GM18867 (cell line): ENCODE measurements around the gene KLK10.
"Not testable (repeated sequence)": the region's sequence is repeated elsewhere in the genome, so short reads cannot be mapped to it uniquely, and the experiment has no call there.

Source experiments
- ATAC-seq: cut with Tn5 transposase; IDR thresholded peaks from one replicate; pipeline ENCODE4 v1.9.1; 2021; ENCODE audit warnings: mild to moderate bottlenecking, moderate library complexity; ENCODE audit not compliant: unreplicated experiment

Gene KLK10

DNA sequence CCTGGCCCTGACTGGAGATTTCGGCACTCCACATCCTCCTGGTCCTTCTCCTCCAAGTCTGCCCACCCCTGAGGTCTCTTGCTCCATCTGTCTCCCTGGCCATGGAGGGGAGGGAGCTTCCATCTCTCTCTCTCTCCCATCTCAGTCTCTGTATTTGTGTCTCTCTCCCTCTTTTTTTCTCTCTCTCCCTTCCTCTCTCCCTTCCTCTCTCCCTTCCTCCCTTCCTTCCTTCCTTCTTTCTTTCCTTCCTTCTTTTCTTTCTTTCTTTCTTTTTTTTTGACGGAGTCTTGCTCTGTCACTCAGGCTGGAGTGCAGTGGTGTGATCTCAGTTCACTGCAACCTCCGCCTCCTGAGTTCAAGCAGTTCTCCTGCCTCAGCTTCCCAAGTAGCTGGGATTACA lies 49.7 kb downstream of the KLK10 start:
- not testable (repeated sequence) for ATAC-seq

DNA sequence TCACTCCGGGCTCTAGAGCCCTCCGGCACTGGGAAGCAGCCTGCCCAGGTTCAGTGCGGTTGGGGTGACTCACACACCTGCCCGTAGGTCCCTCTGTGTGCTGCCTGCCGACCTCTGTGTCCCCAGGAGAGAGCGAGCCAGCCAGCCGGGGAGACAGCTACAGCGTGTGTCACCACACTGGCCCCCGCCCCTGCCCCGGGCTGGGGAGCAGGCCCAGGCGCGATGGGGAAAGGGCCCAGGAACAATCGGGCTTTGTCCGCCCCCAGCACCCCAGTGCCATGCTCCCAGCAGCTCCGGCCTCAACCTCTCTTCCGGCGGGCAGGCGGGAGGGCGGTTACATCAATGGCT lies 50.1 kb downstream of the KLK10 start, which contains the start of gene KLK6:
TSS of gene KLK6 (minus strand) at position 179 of the 348 bp plus-strand sequence. CDS start 1,487 bp downstream, outside the sequence.
- ATAC-seq, result no peak

DNA sequence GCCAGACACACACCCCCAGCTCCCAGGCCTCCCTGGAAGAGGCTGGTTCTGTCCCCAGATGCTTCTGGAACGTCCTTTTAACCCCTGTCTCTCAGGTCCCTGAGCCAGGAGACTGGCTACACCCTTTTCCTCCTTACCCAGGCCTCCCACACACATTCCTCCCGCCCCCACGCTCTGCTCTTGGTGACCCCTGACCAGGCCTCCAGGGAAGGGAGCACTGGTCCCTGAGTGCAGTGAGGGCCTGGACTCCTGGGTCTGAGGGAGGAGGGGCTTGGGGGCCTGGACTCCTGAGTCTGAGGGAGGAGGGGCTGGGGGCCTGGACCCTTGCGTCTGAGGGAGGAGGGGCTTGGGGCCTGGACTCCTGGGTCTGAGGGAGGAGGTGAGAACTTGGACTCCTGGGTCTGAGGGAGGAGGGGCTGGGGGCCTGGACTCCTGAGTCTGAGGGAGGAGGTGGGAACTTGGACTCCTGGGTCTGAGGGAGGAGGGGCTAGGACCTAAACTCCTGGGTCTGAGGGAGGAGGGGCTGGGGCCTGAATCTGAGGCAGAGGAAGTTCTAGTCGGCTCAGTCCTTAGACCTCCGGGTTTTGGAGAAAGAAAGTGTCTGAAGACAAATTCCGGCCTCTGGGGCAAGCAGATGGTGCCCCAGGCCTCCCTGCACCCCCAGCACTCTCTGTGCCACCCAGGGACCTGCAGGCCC lies 50.6 kb downstream of the KLK10 start:
- ATAC-seq, result no peak

DNA sequence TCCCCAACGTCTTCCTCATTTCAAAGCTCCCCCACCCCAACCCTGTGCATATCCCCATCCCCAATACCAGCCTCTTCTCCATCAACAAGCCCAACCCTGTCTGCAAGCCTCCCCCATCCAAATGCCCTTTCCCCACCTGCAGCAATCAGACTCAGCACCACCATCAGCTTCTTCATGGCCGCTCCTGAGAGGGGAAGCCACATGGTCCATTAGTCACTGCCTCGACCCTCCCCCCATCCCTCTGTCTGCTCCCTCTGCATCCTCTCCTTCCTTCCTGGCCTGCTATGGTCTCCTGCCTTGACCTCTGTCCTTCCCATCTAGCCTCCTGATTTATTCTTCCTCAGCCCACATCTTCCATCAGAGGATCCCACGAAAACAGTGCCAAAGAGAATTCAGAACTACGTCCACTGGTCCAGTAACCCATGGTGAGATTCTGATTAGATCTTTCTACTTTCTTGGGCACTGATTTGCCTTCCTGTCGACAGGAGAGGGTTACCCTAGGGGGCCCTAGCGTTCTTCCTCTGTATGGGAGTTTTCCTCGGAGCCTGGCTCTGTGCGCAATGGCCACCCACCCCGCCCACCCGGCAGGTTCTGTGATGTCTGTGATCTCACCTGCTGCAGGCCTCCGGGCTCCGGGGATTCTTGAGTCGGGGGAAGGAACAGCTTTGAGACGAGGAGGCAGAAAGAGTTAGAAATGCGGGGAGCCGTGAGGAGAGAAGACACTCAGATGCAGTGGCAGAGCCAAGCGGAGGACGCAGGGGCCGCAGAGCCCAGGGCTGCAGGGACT lies 51.4 kb downstream of the KLK10 start:
- ATAC-seq, result no peak

DNA sequence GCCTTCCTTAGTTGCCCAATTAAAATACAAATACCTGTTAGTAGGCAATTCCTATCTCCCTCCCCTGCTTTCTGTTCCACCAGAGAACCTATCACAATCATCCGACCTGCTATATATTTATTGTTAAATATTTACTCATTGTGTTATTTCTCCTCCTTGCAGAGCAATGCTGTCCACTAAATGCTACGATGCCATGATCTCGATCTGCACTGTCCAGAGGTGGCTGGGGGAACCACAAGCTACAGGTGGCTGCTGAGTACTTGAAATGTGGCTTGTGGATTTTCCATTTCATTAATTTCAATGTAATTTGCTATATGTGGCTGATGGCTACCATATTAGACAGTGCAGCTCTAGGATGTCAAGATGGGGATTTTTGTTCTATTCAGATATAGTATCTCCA lies 55.2 kb downstream of the KLK10 start:
- ATAC-seq, result no peak

DNA sequence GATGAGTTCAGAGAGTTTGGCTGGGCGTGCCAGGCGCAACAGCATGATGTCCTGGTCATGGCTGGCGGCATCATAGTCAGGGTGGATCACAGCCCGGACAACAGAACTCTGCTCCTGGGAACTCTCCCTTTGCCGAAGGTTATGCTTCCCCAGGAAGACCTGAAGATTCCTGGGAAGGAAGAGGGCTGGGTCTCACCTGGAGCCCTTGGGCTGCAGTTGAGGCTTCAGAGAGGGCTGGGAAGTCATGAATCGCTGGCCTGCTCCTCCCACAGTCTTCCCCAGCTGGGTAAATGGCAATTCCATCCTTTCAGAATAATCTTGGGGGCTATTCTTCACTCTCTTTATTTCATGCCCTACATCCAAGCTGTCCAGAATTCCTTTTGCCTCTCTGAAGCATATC lies 56.1 kb downstream of the KLK10 start:
- ATAC-seq, result no peak
